ENCODE results near the gene ZNF644.
"Not testable (repeated sequence)": the region's sequence is repeated elsewhere in the genome, so short reads cannot be mapped to it uniquely, and the experiment has no call there.

The ZNF644 gene

GRCh38 chr1:91021686-91022517, at the start of gene ZNF644:
TSS of gene ZNF644 (minus strand) at chr1:91022035. CDS start at chr1:90982353, 39,682 bp downstream.
- peak; percentile 92 for DNase-seq

GRCh38 chr1:91070298-91070697, 48.5 kb upstream of the ZNF644 start:
- no peak for DNase-seq

- no peak for DNase-seq
Measured at GRCh38 chr1:91066538-91066937, 44.7 kb upstream of the ZNF644 start.

- no peak for DNase-seq
Measured at GRCh38 chr1:91065337-91065736, 43.5 kb upstream of the ZNF644 start.

- DNase-seq = peak; percentile 81
Measured at GRCh38 chr1:91063403-91063802, 41.6 kb upstream of the ZNF644 start.

- no peak for DNase-seq
Measured at GRCh38 chr1:91059157-91059556, 37.3 kb upstream of the ZNF644 start.

GRCh38 chr1:91057784-91058183, 35.9 kb upstream of the ZNF644 start:
- DNase-seq = peak; percentile 32

GRCh38 chr1:91054780-91055481, 33.1 kb upstream of the ZNF644 start:
- peak; percentile 49 for DNase-seq

- no peak for DNase-seq
Measured at GRCh38 chr1:91053630-91054029, 31.8 kb upstream of the ZNF644 start.

- DNase-seq = not testable (repeated sequence)
Measured at GRCh38 chr1:91049551-91049950, 27.7 kb upstream of the ZNF644 start.

- DNase-seq = no peak
Measured at GRCh38 chr1:91046766-91047165, 24.9 kb upstream of the ZNF644 start.

GRCh38 chr1:91045284-91045683, 23.4 kb upstream of the ZNF644 start:
- no peak for DNase-seq

GRCh38 chr1:91044776-91045175, 22.9 kb upstream of the ZNF644 start:
- peak; percentile 42 for DNase-seq

GRCh38 chr1:91042372-91042771, 20.5 kb upstream of the ZNF644 start:
- not testable (repeated sequence) for DNase-seq

GRCh38 chr1:91038582-91038981, 16.7 kb upstream of the ZNF644 start:
- no peak for DNase-seq

GRCh38 chr1:91036894-91037829, 15.3 kb upstream of the ZNF644 start:
- DNase-seq = no peak

GRCh38 chr1:91032349-91032748, 10.5 kb upstream of the ZNF644 start:
- no peak for DNase-seq

GRCh38 chr1:91031081-91031480, 9.2 kb upstream of the ZNF644 start:
- peak; percentile 55 for DNase-seq

- DNase-seq = no peak
Measured at GRCh38 chr1:91026777-91027176, 4.9 kb upstream of the ZNF644 start.

GRCh38 chr1:91026320-91026719, 4.5 kb upstream of the ZNF644 start:
- DNase-seq = no peak

GRCh38 chr1:91024481-91025119, 2.8 kb upstream of the ZNF644 start:
- peak; percentile 46 for DNase-seq

- no peak for DNase-seq
Measured at GRCh38 chr1:91022518-91022929, 689 bp upstream of the ZNF644 start.
